Astrocyte of the spinal cord (primary cell): Measurements from ENCODE around the gene BMAL1.

Source experiments
- DNase-seq: peaks from one replicate; pipeline ENCODE4 v3.0.0; 2011; ENCODE audit warnings: low read depth, low spot score
- H3K4me3 ChIP-seq: 2 replicates; pipeline ENCODE4 v1.5.1; 2011; ENCODE audit warnings: low read depth, mild to moderate bottlenecking, low read length, moderate library complexity
- CTCF ChIP-seq: IDR thresholded peaks from 2 replicates; pipeline ENCODE4 v1.5.1; 2012; ENCODE audit warnings: low read depth, mild to moderate bottlenecking, low read length, inconsistent platforms
- in situ Hi-C: cut with HindIII; loops from 2 replicates; pipeline ENCODE4 v1.10.0; 2017; ENCODE audit warnings: low sequenced_read_pairs

BMAL1 gene

GRCh38 chr11:13271060-13271693 lies 6.4 kb upstream of the BMAL1 start:
- H3K4me3 ChIP-seq: no peak overlapping the region
- no peak for DNase-seq
- TF ChIP-seq CTCF: no peak
- in situ Hi-C loops: no loop called here

- TF ChIP-seq CTCF: no peak
- in situ Hi-C loops: no loop called here
- no peak for DNase-seq
- peak overlapping the region; percentile 68 for H3K4me3 ChIP-seq
Observed at GRCh38 chr11:13276454-13276831, 1.1 kb upstream of the BMAL1 start.

- in situ Hi-C loops: no loop called here
- DNase-seq: peak; percentile 99
- H3K4me3 ChIP-seq: peak overlapping the region; percentile 84
- TF ChIP-seq CTCF: no peak
Observed at GRCh38 chr11:13276832-13277767, 490 bp upstream of the BMAL1 start.

- TF ChIP-seq CTCF: no peak
- DNase-seq: no peak
- H3K4me3 ChIP-seq: peak overlapping the region; percentile 84
- in situ Hi-C loops: no loop called here
Observed at GRCh38 chr11:13278609-13279486, 1.3 kb downstream of the BMAL1 start.

GRCh38 chr11:13279487-13279834 lies 1.9 kb downstream of the BMAL1 start:
- no peak for TF ChIP-seq CTCF
- DNase-seq: no peak
- in situ Hi-C loops: no loop called here
- no peak overlapping the region for H3K4me3 ChIP-seq

GRCh38 chr11:13280092-13280722 lies 2.6 kb downstream of the BMAL1 start:
- in situ Hi-C loops: no loop called here
- no peak for DNase-seq
- TF ChIP-seq CTCF: no peak
- H3K4me3 ChIP-seq: no peak overlapping the region
